ENCODE data around the gene SMIM38. TPM values are rescaled to one million over a fixed set of nuclear protein-coding genes. Genes with fewer than 3 reads are reported as not detected.

SMIM38 gene
- total RNA-seq, 3 donors from 2014 or later, result 2.2 TPM; not detected in 2

DNA sequence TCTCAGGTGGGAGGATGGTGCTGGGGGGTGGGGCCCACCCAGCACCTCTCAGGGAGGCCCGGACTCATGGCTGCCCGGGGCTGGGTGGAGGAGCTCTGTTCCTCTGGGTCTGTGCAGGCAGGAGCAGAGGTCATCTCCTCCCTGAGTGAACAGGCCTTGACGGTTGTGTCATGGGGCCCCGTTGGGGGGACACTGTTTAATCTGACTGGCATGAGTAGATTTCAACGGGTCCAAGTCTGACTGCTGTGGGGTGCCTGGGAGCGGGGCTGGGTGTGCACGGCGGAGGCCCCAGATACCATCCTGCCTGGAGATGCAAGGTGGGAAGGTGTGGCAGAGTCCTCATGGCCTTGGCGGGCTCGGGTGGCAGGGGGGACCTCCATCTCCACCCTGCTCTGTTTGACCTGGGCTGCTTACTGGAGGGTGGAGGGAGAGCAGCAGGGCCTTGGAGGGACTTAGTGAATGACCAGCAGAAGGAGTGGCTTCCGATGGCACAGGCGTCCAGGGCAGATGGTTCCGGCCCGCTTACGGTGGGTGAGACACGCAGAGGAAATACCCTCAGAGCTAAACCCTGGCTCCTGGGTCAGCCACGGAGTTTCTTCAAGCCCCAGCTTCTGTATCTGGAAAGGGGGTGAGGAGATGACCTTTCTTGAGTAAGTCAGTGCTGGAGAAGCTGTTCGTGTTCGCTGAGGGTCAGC is 48.7 kb downstream of the SMIM38 start:
- Histone ChIP-seq H3K4me3 (no peak overlapping the region), H3K9me3 (no peaks in the 10 kb centered on the region), H3K4me1 (ENCODE audit: low read depth) (no peaks in the 10 kb centered on the region), H3K36me3 (ENCODE audit: low read depth) (no peaks in the 10 kb centered on the region)
- TF ChIP-seq, protein P1, sequence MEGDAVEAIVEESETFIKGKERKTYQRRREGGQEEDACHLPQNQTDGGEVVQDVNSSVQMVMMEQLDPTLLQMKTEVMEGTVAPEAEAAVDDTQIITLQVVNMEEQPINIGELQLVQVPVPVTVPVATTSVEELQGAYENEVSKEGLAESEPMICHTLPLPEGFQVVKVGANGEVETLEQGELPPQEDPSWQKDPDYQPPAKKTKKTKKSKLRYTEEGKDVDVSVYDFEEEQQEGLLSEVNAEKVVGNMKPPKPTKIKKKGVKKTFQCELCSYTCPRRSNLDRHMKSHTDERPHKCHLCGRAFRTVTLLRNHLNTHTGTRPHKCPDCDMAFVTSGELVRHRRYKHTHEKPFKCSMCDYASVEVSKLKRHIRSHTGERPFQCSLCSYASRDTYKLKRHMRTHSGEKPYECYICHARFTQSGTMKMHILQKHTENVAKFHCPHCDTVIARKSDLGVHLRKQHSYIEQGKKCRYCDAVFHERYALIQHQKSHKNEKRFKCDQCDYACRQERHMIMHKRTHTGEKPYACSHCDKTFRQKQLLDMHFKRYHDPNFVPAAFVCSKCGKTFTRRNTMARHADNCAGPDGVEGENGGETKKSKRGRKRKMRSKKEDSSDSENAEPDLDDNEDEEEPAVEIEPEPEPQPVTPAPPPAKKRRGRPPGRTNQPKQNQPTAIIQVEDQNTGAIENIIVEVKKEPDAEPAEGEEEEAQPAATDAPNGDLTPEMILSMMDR (IDR thresholded peaks at IDR 0.05), result no peak
- no peak for ATAC-seq
- intact Hi-C loops (cut with DNase I, micrococcal nuclease), result no loop called here
- no peak for DNase-seq

DNA sequence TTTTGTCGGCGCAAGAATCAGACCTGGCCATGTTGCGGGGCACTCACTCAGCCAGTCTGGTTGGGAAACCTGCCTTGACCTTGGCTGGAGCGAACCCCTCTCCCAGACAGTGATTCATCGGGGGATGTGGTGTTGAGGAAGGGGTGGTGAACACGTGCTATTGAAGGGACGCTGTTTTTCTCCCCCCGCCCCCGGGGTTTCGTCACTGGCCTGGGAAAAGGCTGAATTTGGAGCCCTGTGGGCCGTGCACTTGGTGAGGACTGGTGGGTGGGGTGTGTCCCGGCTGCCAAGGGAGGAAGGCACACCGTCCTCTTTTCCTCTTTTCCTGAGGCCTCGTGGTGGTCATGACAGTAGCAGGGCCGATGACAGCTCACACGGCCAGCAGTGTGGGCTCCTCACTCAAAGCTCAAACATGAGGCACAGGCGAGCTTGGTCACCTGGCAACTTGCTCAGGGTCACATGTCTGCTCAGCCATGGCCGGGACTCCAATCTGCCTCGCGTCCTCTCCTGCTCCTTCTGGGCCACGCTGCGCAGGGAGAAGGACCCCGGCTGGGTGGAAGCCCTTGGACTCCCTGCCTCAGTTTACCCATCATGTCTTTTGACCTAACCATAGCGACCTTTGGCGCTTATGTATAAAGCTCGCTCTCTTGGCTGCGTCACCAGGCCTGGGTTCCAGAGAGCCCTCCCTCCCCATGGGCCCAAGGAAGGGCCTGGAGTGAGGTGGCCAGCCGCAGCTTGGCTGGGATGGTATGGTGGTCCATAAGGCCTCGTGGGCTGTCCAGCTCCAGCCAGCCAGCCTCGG is 49.4 kb downstream of the SMIM38 start:
- H3K9me3 ChIP-seq, result no peaks in the 10 kb centered on the region
- no peak overlapping the region for H3K4me3 ChIP-seq
- H3K4me1 ChIP-seq (ENCODE audit: low read depth), result no peaks in the 10 kb centered on the region
- DNase-seq, result no peak
- H3K36me3 ChIP-seq (ENCODE audit: low read depth), result no peaks in the 10 kb centered on the region
- TF ChIP-seq, protein P1 (IDR thresholded peaks at IDR 0.05), result no peak
- no peak for ATAC-seq
- intact Hi-C loops (cut with DNase I, micrococcal nuclease), result no loop called here

Other genes with a start within 250 kb of the SMIM38 start
- under 1 TPM in 1 of 3 donors, not detected in 2; 0.41 TPM for gene MRGPRD, start 174.9 kb upstream of the SMIM38 start, total RNA-seq
- 100 to 1,000 TPM in 1 of 3 donors, 10 to 100 TPM in 1, 1 to 10 TPM in 1; 4.7 to 117 (median 14.2) TPM for gene MRGPRF, start 142.7 kb upstream of the SMIM38 start, total RNA-seq
- gene TPCN2, start 107.0 kb upstream of the SMIM38 start, total RNA-seq, result 10 to 100 TPM; 19.5 to 37.4 (median 20.7) TPM
- 1 to 10 TPM; 2.8 to 7.5 (median 6.2) TPM for gene MYEOV, start 138.2 kb downstream of the SMIM38 start, total RNA-seq

All from mucosa of descending colon (tissue), 3 donors.